GM18867 (cell line): ENCODE data around the gene POLR2C.

Source experiments
- ATAC-seq: cut with Tn5 transposase; IDR thresholded peaks from one replicate; pipeline ENCODE4 v1.9.1; 2021; ENCODE audit warnings: mild to moderate bottlenecking, moderate library complexity; ENCODE audit not compliant: unreplicated experiment

Gene POLR2C

GRCh38 chr16:57517397-57518367 lies 55.2 kb downstream of the POLR2C start:
- ATAC-seq, result no peak

- no peak for ATAC-seq
Observed at GRCh38 chr16:57518520-57518919, 56.0 kb downstream of the POLR2C start.

GRCh38 chr16:57518922-57519321 lies 56.4 kb downstream of the POLR2C start:
- ATAC-seq, result no peak

GRCh38 chr16:57519796-57520360 lies 57.4 kb downstream of the POLR2C start:
- ATAC-seq, result peak; percentile 68
